Activated CD8-positive, alpha-beta memory T cell treated with anti-CD3 and anti-CD28 coated beads, Interleukin-2, amount 50 U/mL, for 1 hour (primary cell): ENCODE data around the gene PDGFRB.

Experiments
- DNase-seq: peaks from one replicate; pipeline ENCODE4 v3.0.0-alpha.2; 2020; ENCODE audit errors: extremely low read depth

Gene PDGFRB

GRCh38 chr5:150066901-150067396 lies 88.7 kb downstream of the PDGFRB start:
- DNase-seq: no peak

GRCh38 chr5:150066436-150066835 lies 89.2 kb downstream of the PDGFRB start:
- DNase-seq: no peak

- no peak for DNase-seq
Measured at GRCh38 chr5:150065886-150066285, 89.8 kb downstream of the PDGFRB start.

- no peak for DNase-seq
Measured at GRCh38 chr5:150065346-150065745, 90.3 kb downstream of the PDGFRB start.

- no peak for DNase-seq
Measured at GRCh38 chr5:150064681-150065220, 90.9 kb downstream of the PDGFRB start.
